ENCODE measurements around the gene ALG13.
A peak's percentile ranks its signal among the peaks of the same experiment; 100 is the strongest.
"Not testable (repeated sequence)": the region's sequence is repeated elsewhere in the genome, so short reads cannot be mapped to it uniquely, and the experiment has no call there.

Gene ALG13

GRCh38 chrX:111680988-111681779, at the start of gene ALG13:
ALG13 (plus strand) TSS chrX:111681170; CDS start chrX:111681219, 49 bp downstream.
- DNase-seq, result peak; percentile 95

GRCh38 chrX:111634823-111635729, 45.9 kb upstream of the ALG13 start:
- DNase-seq, result no peak

GRCh38 chrX:111641969-111642368, 39.0 kb upstream of the ALG13 start:
- no peak for DNase-seq

GRCh38 chrX:111645165-111645564, 35.8 kb upstream of the ALG13 start:
- not testable (repeated sequence) for DNase-seq

GRCh38 chrX:111645607-111646006, 35.4 kb upstream of the ALG13 start:
- DNase-seq, result no peak

GRCh38 chrX:111646515-111646914, 34.5 kb upstream of the ALG13 start:
- no peak for DNase-seq

- DNase-seq, result no peak
These were observed 32.2 kb upstream of the ALG13 start for GRCh38 chrX:111648802-111649201.

- no peak for DNase-seq
These were observed 31.3 kb upstream of the ALG13 start for GRCh38 chrX:111649638-111650037.

GRCh38 chrX:111650845-111651244, 30.1 kb upstream of the ALG13 start:
- no peak for DNase-seq

GRCh38 chrX:111652719-111653118, 28.3 kb upstream of the ALG13 start:
- DNase-seq, result peak; percentile 1

GRCh38 chrX:111661241-111661640, 19.7 kb upstream of the ALG13 start:
- DNase-seq, result no peak

GRCh38 chrX:111662292-111662691, 18.7 kb upstream of the ALG13 start:
- DNase-seq, result no peak

GRCh38 chrX:111671668-111672067, 9.3 kb upstream of the ALG13 start:
- DNase-seq, result no peak

GRCh38 chrX:111687305-111687704, 6.3 kb downstream of the ALG13 start:
- no peak for DNase-seq

GRCh38 chrX:111695297-111695880, 14.4 kb downstream of the ALG13 start:
- no peak for DNase-seq

GRCh38 chrX:111719426-111720210, 38.6 kb downstream of the ALG13 start:
- DNase-seq, result no peak

GRCh38 chrX:111728096-111728495, 47.1 kb downstream of the ALG13 start:
- no peak for DNase-seq

GRCh38 chrX:111731351-111731750, 50.4 kb downstream of the ALG13 start:
- no peak for DNase-seq

GRCh38 chrX:111736571-111736970, 55.6 kb downstream of the ALG13 start:
- no peak for DNase-seq

- DNase-seq, result no peak
These were observed 61.0 kb downstream of the ALG13 start for GRCh38 chrX:111742018-111742417.

GRCh38 chrX:111743316-111743715, 62.3 kb downstream of the ALG13 start:
- no peak for DNase-seq

- no peak for DNase-seq
These were observed 75.5 kb downstream of the ALG13 start for GRCh38 chrX:111756486-111756885.

GRCh38 chrX:111759686-111760085, 78.7 kb downstream of the ALG13 start:
- no peak for DNase-seq
